HG02981 (cell line): ENCODE data around the gene GNA15.
"Not testable (repeated sequence)": the region's sequence is repeated elsewhere in the genome, so short reads cannot be mapped to it uniquely, and the experiment has no call there.

Experiments used
- ATAC-seq: cut with Tn5 transposase; IDR thresholded peaks from one replicate; pipeline ENCODE4 v1.9.1; 2021; ENCODE audit warnings: mild to moderate bottlenecking, moderate library complexity; ENCODE audit not compliant: unreplicated experiment

The GNA15 gene

DNA sequence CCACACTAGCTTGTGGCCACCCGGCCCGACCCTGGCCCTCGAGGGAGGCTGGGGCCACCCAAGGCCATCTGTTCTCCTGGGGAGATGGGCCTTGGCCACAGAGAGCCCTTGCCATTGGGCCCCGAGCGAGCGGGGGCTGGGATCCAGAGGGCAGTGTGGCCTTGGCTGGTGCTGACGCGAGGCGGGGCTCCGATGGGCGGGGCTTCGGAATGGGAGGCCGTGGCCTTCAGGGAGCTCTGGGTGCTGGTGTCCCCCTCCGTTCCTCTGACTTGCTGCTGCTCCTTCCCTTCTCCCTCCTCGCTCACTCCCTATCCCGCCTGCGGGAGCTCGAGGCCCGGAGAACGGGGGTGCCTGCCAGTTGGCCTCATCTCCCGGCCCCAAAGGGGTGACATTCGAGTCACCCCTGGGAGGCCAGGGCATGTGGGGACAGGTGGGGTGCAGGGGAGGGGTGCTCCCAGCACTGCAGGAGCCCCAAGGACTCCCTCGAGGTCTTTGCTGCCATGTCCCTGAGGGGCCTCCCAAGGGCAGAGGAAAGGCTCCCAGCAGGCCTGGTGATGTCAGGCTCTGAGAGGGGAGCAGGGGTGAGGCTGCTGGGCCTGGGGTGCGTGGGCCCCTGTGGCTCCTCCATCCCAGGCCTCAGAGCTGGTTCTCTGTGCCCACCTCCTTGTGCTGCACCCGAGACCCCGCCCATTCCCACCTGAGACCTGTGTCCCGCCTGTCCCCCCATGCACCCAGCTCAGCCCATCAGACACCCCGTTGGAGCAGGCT lies 54.1 kb downstream of the GNA15 start:
- ATAC-seq = no peak

DNA sequence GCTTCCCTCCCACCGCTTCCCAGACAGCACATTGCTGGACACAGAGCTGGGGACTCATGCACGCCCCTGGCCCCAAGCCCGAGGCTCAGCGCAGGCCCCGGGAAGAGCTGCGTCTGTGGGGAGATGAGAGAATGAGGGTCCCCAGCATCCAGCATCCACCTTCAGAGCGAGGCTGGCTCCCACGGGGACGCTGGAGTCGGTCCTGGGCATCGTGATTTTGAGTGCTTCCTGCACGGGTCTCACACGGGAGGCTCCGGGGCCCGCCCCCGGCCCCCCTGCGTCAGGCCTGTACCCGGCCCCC lies 54.6 kb downstream of the GNA15 start:
- no peak for ATAC-seq

DNA sequence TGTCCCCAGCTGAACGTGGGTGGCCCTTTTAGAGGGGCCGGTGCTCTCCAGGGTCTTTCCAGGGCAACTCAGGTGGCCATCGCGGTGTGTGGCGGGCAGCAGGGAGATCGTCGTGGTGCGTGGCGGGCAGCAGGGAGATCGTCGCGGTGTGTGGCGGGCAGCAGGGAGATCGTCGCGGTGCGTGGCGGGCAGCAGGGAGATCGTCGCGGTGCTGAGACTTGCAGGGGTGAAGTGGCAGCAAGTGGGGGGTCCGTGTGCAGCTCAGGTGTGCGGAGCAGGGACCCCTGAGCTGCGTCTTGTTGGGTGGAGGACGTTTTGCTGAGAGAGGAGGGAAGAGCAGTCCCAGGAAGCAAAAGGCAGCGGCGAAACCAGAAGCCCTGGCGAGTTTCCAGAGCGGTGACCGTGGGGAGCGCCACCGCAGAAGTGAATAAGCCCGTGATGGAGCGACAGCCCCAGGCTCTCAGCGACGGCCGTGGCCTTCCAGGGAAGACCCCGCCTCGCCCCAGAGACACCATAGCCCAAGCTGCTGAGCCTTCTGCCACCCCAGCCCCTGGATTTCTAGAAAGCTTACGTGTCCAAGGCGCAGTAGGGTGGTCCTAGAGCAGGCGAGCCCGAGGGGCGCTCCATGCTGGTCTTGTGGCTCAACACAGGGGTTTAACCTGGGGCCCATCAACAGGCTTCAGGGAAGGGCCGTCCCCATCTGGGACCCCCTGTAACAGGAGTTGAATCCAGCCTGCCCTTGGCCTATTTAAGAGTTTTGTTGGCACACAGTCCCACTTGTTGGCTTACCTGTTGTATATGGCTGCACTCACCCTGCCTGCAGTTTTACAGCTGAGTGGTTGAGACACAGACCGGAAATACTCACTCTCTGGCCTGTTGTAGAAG lies 55.3 kb downstream of the GNA15 start:
- ATAC-seq = no peak

DNA sequence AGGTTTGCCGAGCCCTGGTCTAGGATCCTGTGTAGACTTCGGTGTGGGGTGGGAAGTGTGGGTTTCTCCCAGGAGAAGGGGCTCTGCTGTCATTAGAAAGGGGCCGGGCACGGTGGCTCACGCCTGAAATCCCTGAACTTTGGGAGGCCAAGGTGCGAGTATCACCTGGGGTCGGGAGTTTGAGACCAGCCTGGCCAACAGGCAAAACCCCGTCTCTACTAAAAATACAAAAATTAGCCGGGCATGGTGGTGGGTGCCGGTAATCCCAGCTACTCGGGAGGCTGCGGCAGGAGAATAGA lies 55.9 kb downstream of the GNA15 start:
- not testable (repeated sequence) for ATAC-seq

DNA sequence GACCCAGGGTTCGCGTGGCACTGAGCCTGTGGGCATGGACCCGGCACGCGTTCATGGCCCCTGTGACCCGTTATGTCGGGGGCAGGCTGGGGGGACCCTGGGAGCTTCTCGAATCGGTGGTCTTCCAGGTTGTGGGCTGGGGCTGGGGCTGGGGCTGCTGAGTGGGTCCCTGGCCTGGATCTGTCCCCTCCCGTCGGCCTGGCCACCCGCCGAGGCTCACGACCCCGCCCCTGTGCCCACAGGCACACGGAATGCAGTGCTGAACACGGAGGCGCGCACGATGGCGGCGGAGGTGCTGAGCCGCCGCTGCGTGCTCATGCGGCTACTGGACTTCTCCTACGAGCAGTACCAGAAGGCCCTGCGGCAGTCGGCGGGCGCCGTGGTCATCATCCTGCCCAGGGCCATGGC lies 56.4 kb downstream of the GNA15 start:
- no peak for ATAC-seq

DNA sequence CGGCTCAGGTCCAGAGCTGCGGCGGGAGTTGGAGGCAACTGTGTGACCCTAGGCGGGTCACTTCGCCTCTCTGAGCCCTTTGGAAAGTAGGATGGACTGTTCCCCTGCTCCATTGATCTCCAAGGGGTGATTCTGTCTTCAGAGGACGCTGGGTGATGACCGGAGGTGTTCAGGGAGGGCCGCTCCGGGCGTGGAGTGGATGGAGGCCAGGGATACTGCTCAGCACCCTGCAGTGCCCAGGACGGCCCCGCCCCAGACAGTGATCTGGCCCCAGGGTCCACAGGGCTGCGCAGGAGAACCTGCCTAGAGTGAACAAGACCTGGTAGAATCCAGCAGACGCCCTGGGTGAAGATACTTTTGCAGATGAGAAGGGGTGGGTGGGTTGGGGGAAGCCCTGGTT lies 56.9 kb downstream of the GNA15 start:
- ATAC-seq = no peak

DNA sequence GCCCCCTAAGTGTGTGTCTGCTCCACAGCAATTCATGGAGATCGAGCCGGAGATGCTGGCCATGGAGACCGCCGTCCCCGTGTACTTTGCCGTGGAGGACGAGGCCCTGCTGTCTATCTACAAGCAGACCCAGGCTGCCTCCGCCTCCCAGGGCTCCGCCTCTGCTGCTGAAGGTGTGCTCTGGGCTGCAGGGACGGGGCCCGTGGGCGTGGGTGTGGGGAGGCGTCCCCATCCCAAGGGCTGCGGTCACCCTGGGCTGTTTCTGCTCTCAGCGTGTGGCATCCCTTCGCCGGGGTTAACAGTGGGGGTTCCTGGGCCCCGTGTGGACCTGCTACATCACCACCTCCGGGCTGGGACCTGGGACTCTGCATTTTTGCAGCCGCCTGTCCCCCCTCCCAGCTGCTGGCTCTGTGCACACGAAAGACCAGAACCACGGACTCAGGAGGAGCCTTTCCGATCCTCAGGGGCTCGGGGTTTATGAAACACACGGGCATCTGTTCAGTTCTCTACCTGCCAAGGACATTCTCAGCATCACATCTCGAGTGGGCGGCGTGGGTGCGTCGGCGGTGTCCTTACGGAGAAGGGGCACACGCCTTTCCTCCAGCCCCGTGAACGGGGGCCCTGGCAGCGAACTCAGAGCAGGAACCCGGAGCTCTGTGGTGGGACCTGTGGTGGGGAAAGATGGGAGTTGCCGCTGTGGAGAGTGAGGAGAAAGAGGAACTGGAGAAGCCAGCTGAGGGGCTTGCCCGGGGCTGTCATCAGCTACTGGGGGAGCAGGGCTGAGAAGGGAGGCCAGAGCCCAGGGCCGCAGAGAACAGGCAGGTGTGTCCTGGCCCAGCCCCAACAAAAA lies 57.6 kb downstream of the GNA15 start:
- no peak for ATAC-seq

DNA sequence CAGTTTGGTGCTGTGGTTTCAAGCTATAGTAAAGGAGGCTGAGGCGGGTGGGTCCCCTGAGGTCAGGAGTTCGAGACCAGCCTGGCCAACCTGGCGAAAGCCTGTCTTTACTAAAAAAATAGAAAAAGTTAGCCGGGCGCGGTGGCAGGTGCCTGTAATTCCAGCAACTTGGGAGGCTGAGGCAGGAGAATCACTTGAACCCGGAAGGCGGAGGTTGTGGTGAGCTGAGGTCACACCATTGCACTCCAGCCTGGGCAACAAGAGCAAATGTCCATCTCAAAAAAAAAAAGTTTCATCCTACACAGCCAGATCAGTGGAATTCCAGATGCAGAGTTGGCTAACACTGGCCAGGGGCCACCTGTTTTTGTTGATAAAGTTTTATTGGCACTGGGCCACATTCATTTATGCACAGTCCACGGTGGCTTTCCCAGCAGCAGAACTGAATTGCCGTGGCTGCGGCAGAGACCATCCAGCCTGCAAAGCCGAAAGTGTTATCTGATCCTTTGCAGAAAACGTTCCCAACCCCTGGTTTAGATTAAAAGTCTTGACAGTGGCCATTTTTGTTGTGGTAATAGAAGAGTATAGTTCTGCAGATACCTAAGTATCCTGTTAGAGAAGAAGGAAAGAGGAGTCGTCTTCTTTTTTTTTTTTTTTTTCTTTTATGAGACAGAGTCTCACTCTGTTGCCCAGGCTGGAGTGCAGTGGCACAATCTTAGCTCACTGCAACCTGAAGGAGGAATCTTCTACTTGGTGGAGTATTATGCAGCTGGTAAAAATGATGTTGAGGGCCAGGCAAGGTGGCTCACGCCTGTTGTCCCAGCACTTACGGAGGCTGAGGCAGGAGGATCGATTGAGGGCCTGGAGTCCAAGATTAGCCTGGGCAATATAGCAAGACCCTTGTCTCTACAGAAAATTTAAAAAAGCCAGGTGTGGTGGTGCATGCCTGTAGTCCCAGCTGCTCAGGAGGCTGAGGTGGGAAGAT lies 58.6 kb downstream of the GNA15 start:
- ATAC-seq = no peak

DNA sequence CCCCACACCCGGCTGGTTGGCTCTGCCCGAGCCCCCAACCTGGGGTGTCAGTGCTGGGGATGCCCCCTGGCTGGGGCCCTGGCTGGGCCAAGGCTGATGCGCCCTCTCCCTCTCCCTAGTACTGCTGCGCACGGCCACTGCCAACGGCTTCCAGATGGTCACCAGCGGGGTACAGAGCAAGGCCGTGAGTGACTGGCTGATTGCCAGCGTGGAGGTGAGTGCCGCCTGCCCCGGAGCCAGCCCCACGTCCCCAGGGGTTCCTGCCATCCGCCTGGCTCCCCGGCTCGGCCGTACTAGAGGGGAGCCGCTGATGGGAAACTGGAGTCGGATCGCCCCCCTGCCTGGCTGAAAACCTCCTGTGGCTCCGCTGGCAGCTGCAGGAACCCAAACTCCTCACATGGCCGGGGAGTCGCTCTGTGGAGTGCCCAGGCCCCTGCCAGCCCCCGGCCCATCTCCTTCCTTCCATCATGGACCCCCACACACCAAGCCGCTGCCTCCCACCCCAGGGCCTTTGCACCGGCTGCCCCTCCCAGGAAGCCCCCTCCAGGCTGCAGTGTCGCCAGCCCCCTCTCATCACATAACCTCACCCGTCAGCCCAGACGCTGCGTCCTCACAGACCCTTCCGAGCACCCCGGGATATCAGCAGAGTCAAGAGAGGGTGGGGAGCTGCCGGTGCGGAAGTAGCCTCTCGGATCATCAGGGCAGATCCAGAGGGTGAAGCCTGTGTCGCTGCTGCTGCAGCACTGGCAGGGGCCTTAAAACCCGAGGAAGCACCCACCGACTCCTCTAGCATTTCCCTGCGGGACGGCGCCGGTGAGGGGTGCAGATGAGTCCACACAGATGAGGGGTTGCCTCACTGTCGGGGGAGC lies 60.5 kb downstream of the GNA15 start:
- ATAC-seq = no peak

DNA sequence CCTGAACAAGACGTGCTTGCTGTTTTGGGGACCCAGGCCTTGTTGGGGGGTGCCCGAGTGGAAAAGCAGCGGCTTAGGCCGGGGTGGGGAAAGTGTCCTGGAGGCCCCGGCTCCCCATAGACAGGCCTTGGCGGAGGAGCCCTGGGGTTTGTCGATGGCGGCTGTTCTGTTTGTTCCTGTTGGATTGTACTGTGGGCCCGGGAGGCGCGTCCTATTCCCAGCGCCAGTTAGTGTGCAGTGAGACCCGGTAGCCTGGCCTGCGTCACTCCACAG lies 61.0 kb downstream of the GNA15 start:
- no peak for ATAC-seq

DNA sequence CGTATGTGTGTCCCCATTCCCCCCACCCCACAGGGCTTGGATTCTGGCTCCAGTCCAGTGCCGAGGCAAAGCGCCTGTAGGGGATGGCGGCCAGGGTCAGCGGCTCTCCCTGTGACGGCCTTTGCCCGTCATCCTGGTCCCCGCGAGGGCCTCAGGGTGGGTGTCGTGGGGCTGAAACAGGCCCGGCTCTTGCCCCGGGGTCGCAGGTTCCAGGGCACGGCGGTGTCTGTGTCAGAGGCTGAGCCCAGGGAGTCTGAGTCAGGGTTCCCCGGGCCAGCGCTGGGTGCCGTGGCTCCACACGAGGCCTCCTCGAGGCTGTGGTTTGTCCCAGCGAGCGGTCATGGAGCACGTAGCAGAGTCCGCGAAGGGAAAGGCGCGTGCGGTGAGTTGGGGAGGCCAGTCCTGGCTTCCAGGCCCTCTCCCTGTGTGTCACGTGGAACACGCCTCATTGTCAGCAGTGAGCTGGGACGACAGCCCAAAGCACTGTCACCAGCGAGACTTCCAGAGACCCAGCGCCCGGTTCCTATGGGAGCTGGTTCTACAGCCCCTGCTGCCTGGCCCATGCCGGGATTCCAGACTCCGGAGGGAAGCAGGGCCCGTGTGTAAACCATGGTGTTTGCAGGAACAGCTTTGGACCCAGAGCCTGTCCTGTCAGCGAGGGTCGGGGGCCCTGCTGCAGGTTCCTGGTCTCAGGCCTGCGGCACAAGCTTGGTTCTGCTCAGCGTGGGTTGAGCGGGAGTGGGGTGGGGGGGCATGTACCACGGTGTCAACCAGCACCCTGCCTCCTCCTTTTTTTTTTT lies 63.3 kb downstream of the GNA15 start:
- ATAC-seq = no peak

DNA sequence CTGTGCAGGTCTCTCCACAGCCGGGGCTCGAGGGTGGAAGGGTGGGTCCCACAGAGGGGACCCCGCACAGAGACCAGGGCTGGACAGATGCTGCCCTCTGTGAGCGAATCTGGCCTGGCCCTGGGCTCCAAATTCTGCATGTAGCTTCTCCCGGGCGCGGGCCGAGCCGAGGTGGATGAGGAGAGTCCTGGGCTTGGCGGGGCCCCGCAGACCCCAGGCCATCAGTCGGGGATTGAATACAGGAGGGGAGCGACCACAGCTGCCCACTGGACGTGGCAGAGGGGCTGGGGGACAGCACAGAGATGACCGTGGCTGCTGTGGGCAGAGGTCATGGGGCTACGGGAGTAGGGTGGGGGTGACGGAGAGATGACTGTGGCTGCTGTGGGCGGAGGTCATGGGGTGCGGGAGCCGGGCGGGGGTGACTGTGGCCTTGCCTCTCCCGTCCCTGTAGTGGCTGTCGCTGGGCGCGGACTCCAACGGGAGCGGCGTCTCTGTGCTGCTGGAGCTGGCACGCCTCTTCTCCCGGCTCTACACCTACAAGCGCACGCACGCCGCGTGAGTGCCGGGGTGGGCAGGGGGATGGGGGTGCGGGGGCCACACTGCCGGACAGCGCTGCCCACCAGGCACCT lies 65.4 kb downstream of the GNA15 start:
- no peak for ATAC-seq

DNA sequence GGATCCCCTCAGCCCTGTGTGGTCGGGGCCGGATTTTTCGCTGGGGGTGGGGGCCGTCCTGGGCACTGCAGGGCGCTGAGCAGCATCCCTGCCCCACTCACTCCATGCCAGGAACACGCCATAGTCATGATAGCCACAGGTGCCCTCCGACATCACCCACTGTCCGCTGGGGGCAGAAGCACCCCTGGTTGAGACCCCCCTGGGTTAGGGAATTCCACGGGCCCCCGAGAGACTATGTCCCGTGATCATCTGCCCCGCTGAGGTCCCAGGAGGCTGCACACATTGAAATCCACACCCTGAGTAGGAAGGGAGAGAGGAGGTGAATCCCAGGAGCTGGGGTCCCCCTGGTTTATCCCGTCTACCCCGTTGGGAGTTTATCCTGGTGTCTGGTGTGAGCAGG lies 66.1 kb downstream of the GNA15 start:
- no peak for ATAC-seq

DNA sequence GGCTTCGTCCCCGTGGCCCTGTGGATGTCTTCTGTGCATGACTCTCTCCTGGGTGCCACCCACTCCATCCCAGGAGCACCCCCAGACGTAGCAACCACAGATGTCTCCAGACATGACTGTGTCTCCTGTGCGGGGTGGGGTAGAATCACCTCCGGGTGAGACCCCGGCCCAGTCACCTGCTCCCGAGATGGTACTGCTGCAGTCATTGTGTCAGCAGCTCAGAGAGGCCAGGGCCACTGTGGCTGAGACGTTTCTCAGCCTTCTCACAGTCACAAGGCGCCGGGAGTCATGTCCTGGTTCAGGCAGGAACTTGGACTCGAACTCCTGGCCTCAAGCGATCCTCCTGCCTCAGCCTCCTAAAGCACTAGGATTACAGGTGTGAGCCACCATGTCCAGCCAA lies 66.5 kb downstream of the GNA15 start:
- no peak for ATAC-seq

DNA sequence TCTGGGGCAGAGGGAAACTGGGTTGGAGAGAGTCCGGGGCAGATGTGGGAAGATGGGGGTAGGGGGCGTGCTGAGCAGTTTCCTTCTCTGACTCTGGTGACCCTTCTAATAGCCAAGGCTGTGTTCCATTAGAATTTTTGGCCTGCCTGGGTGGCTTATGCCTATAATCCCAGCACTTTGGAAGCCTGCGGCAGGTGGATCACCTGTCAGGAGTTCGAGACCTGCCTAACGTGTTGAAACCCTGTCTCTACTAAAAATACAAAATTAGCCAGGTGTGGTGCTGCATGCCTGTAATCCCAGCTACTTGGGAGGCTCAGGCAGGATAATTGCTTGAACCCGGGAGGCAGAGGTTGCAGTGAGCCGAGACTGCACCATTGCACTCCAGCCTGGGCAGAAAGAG lies 67.1 kb downstream of the GNA15 start:
- ATAC-seq = not testable (repeated sequence)

DNA sequence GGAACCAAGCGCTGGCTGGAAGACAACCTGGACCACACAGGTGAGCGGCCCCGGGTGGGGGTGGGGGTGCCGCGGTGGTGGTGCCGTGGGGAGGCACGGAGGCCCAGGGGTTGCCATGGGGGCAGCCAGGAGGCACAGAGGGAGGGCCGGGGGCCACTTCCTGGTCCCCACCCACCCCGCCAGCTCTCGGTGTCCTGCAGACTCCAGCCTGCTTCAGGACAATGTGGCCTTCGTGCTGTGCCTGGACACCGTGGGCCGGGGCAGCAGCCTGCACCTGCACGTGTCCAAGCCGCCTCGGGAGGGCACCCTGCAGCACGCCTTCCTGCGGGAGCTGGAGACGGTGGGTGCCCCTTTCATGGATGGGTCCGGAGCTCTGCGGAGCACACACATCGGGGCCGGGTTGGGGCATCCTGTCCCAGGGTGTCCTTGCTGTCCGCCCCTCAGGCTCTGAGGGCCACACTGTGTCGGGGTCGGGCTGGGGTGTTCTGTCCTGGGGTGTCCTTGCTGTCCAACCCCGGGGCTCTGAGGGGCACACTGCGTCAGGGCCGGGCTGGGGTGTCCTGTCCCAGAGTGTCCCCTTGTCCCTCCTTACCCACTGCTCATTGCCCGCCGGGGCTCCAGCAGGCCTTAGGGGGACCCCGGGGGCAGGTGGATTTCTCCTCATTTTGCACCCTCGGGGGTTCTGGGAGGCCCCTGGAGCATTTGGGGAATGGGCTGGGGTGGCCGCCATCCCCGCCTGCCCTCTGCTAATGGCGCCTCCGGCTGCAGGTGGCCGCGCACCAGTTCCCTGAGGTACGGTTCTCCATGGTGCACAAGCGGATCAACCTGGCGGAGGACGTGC lies 68.2 kb downstream of the GNA15 start:
- ATAC-seq = no peak

DNA sequence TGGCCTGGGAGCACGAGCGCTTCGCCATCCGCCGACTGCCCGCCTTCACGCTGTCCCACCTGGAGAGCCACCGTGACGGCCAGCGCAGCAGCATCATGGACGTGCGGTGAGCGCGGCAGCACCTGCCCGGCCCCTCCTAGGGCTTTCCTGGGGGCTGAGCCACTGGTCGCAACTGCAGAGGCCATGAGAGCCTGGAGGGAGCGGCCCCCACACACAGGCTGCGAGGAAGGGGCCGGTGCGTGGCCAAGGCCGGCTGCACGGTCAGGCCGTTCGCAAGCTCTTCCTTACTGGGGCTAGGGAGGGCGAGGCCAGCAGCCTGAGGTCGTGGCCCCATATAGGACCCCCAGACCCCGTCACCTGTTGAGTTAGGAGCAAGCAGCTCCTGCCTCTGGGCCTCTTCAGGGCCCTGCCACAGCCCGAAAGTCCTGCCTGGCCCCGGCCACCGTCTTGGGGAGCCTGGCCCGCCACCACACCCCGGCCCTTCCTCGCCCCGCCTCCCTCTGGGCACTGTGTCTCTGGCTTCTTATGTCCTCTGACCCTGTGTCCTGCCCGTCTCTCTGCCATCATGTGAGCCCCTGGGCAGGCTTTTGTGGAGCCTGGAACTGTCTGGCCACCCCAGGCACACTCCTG lies 68.9 kb downstream of the GNA15 start:
- no peak for ATAC-seq
